GM12878 (cell line): Measurements from ENCODE around the gene DESI1. TPM values are rescaled to one million over a fixed set of nuclear protein-coding genes. Genes with fewer than 3 reads are reported as not detected.

Experiments used
- ATAC-seq: fragments of 200-7000 bp; cut with Tn5 transposase; 3 replicates; pipeline ENCODE4 v1.9.1; 2020; ENCODE audit warnings: mild to moderate bottlenecking, moderate library complexity
- BruUV-seq: library from RNA; stranded (reverse); fragments of 400-500 nt; replicated peaks from 2 replicates; lab custom pipeline; 2021; lab: Mats Ljungman, UMichigan
- CTCF ChIA-PET: fragments of 300-600 bp; sonication (Branson Sonifier 250); formaldehyde crosslinking; extraction: SDS; loops from one replicate; lab custom pipeline; 2021; ENCODE audit warnings: inconsistent platforms; lab: Yijun Ruan, JAX
- POLR2A ChIA-PET: fragments of 350-600 bp; formaldehyde crosslinking; extraction: SDS; loops from one replicate; lab custom pipeline; 2021; ENCODE audit warnings: inconsistent platforms; lab: Charles Lee
- RAD21 ChIA-PET: fragments of 300-600 bp; sonication (Branson Sonifier 250); formaldehyde crosslinking; loops from one replicate; lab custom pipeline; 2023; ENCODE audit warnings: antibody characterized with exemption; ENCODE audit not compliant: unreplicated experiment; lab: Charles Lee
- SMC1A ChIA-PET: fragments of 300-600 bp; sonication (Branson Sonifier 250); formaldehyde crosslinking; loops from one replicate; lab custom pipeline; 2023; ENCODE audit not compliant: unreplicated experiment, uncharacterized antibody; lab: Charles Lee
- DNase-seq: peaks from one replicate; pipeline ENCODE4 v3.0.0-alpha.2; 2011; ENCODE audit warnings: low read depth, low spot score
- FAIRE-seq: peaks from 3 replicates; lab custom pipeline; 2011; peaks lifted over from hg19 to GRCh38; lab: Jason Lieb, UNC
- H2AFZ ChIP-seq: 2 replicates; pipeline ENCODE4 v1.6.0; 2011; ENCODE audit warnings: low read depth, low read length, control low read depth; ENCODE audit not compliant: control insufficient read depth
- H3K27ac ChIP-seq: 2 replicates; pipeline ENCODE4 v1.5.1; 2011; ENCODE audit warnings: control low read depth; ENCODE audit not compliant: control insufficient read depth, insufficient read depth
- H3K27me3 ChIP-seq, 2 experiments: replicated peaks in 1 of 2; 2 replicates each; pipeline versions ENCODE4 v1.6.0 to v1.6.1; 2011; ENCODE audit warnings: low read length in 1 of 2; ENCODE audit not compliant: control insufficient read depth in 2 of 2, insufficient read depth in 2 of 2
- H3K36me3 ChIP-seq, 2 experiments: 2 replicates each; pipeline ENCODE4 v1.5.1; 2011; ENCODE audit warnings: low read length in 1 of 2; ENCODE audit not compliant: control insufficient read depth in 2 of 2, insufficient read depth in 2 of 2
- H3K4me1 ChIP-seq: 2 replicates; pipeline ENCODE4 v1.6.1; 2011; ENCODE audit warnings: mild to moderate bottlenecking, low read length, moderate library complexity, mixed read lengths; ENCODE audit not compliant: control insufficient read depth, insufficient read depth
- H3K4me2 ChIP-seq: 2 replicates; pipeline ENCODE4 v1.6.0; 2011; ENCODE audit warnings: control low read depth; ENCODE audit not compliant: control insufficient read depth, insufficient read depth
- H3K4me3 ChIP-seq: fragments of 200-600 bp; sonication (generic); 2 replicates; pipeline ENCODE4 v1.5.1; 2016
- H3K79me2 ChIP-seq: 2 replicates; pipeline ENCODE4 v1.6.0; 2011; ENCODE audit warnings: low read length; ENCODE audit not compliant: control insufficient read depth, insufficient read depth
- H3K9ac ChIP-seq: 2 replicates; pipeline ENCODE4 v1.8.0; 2011; ENCODE audit warnings: low read length, control low read depth, mixed read lengths; ENCODE audit not compliant: control insufficient read depth, insufficient read depth
- H3K9me3 ChIP-seq: replicated peaks from 3 replicates; pipeline ENCODE4 v1.5.1; 2011; ENCODE audit warnings: mild to moderate bottlenecking, low read length; ENCODE audit not compliant: control insufficient read depth, insufficient read depth
- H4K20me1 ChIP-seq: 2 replicates; pipeline ENCODE4 v1.6.0; 2011; ENCODE audit not compliant: control insufficient read depth, insufficient read depth
- CTCF ChIP-seq, 3 experiments: IDR thresholded peaks in 2 of 3; conservative IDR thresholded peaks in 1 of 3; 2 replicates each; pipeline ENCODE4 v1.5.1; 2011; ENCODE audit warnings: low read depth in 3 of 3, low read length in 3 of 3, mild to moderate bottlenecking in 3 of 3, control low read depth in 2 of 3, moderate library complexity in 2 of 3, inconsistent platforms in 1 of 3, mixed read lengths in 1 of 3; ENCODE audit not compliant: control insufficient read depth in 2 of 3, insufficient read depth in 1 of 3; ENCODE audit errors: extremely low read depth in 1 of 3
- E4F1 ChIP-seq: fragments of 450-650 bp; IDR thresholded peaks from 2 replicates; pipeline ENCODE4 v1.6.1; 2018; ENCODE audit warnings: borderline replicate concordance, mild to moderate bottlenecking; ENCODE audit not compliant: partially characterized antibody
- MYC ChIP-seq: IDR thresholded peaks from 2 replicates; pipeline ENCODE4 v1.6.1; 2011; ENCODE audit warnings: mild to moderate bottlenecking, low read length, moderate library complexity, inconsistent platforms; ENCODE audit not compliant: insufficient read depth, insufficient replicate concordance, insufficient read length, severe bottlenecking
- PAX5 ChIP-seq: IDR thresholded peaks from 2 replicates; pipeline ENCODE4 v1.6.1; 2011; ENCODE audit warnings: low read depth, low read length, borderline replicate concordance
- POU2F2 ChIP-seq: IDR thresholded peaks from 3 replicates; pipeline ENCODE4 v1.6.1; 2011; ENCODE audit warnings: low read depth, mild to moderate bottlenecking, low read length, borderline replicate concordance
- RBBP5 ChIP-seq: fragments of 200-600 bp; sonication (generic); conservative IDR thresholded peaks from 2 replicates; pipeline ENCODE4 v1.6.1; 2016
- RFX5 ChIP-seq: IDR thresholded peaks from 2 replicates; pipeline ENCODE4 v1.6.1; 2011; ENCODE audit warnings: low read depth, low read length, improper control_type of control experiment
- SUPT20H ChIP-seq: IDR thresholded peaks from 2 replicates; pipeline ENCODE4 v1.6.1; 2011; ENCODE audit warnings: low read depth, mild to moderate bottlenecking, low read length, moderate library complexity, borderline replicate concordance; ENCODE audit not compliant: control insufficient read depth
- ZNF622 ChIP-seq: fragments of 450-650 bp; IDR thresholded peaks from 2 replicates; pipeline ENCODE4 v1.6.1; 2017; ENCODE audit warnings: mild to moderate bottlenecking, inconsistent platforms
- WGBS: methylation state at CpG from one replicate; pipeline ENCODE4 v1.1.6; 2016; ENCODE audit warnings: low lambda C conversion rate; ENCODE audit not compliant: insufficient replicate concordance, insufficient coverage; ENCODE audit errors: missing lambda C conversion rate; 5-methylcytosine and 5-hydroxymethylcytosine counted together
- in situ Hi-C: fragments of 300-500 bp; cut with MboI; formaldehyde crosslinking; loops from 9 replicates; pipeline ENCODE4 v1.14.3; 2018; ENCODE audit warnings: mixed read lengths
- intact Hi-C: fragments of 100-400 bp; cut with micrococcal nuclease; formaldehyde crosslinking; loops from one replicate; pipeline ENCODE4 v1.14.2; 2022; ENCODE audit not compliant: unreplicated experiment
- polyA plus RNA-seq, 11 experiments: library from polyadenylated mRNA; depleted of rRNA in 4 of 11; unstranded in 6 of 11; stranded (reverse) in 5 of 11; fragments of >200 nt; fragmentation: Nextera tagmentation in 4 of 11; fragmentation: Illumina TruSeq in 1 of 11; extraction: Ambion mirVana in 4 of 11; extraction: Trizol in 1 of 11; gene quantifications; 1 replicate in 1 of 11; 2 replicates in 10 of 11; pipeline versions ENCODE4 v1.2.1 to v1.2.3, GENCODE V29; 2011 to 2016; ENCODE audit warnings: inconsistent platforms in 2 of 11, missing spikeins in 2 of 11, low read depth in 1 of 11
- total RNA-seq, 4 experiments: library from RNA; depleted of rRNA in 3 of 4; stranded (reverse); fragments of >200 nt in 3 of 4; fragmentation: Illumina TruSeq in 1 of 4; extraction: Trizol in 1 of 4; gene quantifications; 2 replicates each; pipeline versions ENCODE4 v1.2.1 to v1.2.3, GENCODE V29; 2013 to 2021
- TF ChIP-seq, protein P1 (sequence below): fragments of 150-350 bp; IDR thresholded peaks from 2 replicates; pipeline ENCODE4 v1.6.1; 2016; ENCODE audit warnings: low read depth, low read length
- TF ChIP-seq, protein P2 (sequence below): IDR thresholded peaks from 2 replicates; pipeline ENCODE4 v1.6.1; 2011; ENCODE audit warnings: borderline replicate concordance, low read depth, mild to moderate bottlenecking, moderate library complexity, mixed read lengths, low read length; ENCODE audit not compliant: insufficient read depth; ENCODE audit errors: extremely low read length

DESI1 gene
- total and polyA plus RNA-seq, 10 of the 15 experiments (the other 5 are each of a cell fraction or from before 2014, with no cell fraction given): 8.0 to 76.8 (median 40.6) TPM

DNA sequence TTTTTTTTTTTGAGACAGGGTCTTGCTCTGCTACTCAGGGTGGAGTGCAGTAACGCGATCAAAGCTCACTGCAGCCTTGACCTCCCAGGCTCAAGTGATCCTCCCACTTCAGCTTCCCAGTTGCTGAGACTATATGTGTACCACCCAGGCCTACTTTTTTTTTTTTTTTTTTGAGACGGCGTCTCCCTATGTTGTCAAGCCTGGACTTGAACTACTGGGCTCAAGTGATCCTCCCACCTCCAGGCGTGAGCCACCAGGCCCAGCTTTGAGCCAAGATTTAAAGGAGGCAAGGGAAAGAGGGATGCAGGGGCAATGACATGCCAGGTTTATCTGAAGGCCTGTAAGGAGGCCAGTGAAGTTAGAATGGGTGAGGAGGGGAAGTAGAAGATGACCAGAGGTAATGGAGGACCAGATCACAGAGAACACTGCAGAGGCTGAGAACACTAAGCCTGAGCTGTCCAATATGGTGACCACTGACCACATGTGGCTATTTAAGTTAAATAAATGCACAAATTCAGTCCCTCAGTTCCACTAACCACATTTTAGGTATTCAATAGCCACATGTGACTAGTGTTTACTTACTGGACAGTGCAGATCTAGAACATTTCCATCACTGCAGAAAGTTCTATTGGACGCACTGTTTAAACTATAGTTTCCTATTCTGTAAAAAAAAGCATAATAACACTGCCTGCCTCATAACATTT lies 8.1 kb downstream of the DESI1 start (continued):
- TF ChIP-seq, protein P1, sequence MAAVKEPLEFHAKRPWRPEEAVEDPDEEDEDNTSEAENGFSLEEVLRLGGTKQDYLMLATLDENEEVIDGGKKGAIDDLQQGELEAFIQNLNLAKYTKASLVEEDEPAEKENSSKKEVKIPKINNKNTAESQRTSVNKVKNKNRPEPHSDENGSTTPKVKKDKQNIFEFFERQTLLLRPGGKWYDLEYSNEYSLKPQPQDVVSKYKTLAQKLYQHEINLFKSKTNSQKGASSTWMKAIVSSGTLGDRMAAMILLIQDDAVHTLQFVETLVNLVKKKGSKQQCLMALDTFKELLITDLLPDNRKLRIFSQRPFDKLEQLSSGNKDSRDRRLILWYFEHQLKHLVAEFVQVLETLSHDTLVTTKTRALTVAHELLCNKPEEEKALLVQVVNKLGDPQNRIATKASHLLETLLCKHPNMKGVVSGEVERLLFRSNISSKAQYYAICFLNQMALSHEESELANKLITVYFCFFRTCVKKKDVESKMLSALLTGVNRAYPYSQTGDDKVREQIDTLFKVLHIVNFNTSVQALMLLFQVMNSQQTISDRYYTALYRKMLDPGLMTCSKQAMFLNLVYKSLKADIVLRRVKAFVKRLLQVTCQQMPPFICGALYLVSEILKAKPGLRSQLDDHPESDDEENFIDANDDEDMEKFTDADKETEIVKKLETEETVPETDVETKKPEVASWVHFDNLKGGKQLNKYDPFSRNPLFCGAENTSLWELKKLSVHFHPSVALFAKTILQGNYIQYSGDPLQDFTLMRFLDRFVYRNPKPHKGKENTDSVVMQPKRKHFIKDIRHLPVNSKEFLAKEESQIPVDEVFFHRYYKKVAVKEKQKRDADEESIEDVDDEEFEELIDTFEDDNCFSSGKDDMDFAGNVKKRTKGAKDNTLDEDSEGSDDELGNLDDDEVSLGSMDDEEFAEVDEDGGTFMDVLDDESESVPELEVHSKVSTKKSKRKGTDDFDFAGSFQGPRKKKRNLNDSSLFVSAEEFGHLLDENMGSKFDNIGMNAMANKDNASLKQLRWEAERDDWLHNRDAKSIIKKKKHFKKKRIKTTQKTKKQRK: no peak
- TF ChIP-seq, all 136 proteins: peak for 0

DNA sequence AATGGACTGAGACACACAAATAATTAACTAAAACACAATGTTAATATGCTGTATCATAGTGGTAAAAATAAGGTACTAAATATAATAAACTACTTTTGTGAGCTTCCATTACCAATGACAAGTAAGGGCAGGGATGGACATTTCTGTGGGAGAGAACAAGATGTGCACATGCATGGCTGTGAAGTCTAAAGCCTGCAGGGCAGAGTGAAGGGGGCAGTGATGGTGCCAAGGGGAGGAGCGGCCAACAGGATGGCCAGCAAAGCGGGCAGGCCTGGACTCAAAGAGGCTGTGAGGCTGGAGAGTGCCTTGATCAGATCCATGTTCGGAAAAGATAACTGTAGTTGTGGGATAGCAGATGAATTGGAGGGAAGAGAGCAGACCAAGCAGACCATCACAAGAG lies 12.5 kb downstream of the DESI1 start:
- Histone ChIP-seq H3K4me2 (no peak overlapping the region), H3K79me2 (no peaks in the 10 kb centered on the region; the same call in 1 of the 2 replicates), H3K36me3 (peaks cover 0 to 22% of the 10 kb centered on the region in 2 experiments; a peak in 2 of 4 replicates), H3K9ac (no peak overlapping the region), H3K27ac (no peak overlapping the region), H3K27me3 (no peaks in the 10 kb centered on the region), H3K9me3 (no peaks in the 10 kb centered on the region), H3K4me3 (no peak overlapping the region), H4K20me1 (peaks cover 14% of the 10 kb centered on the region), H3K4me1 (peaks cover 16% of the 10 kb centered on the region), H2AFZ (no peak overlapping the region)
- in situ Hi-C loops (no loop called here), intact Hi-C loops (no loop called here)
- FAIRE-seq (no peak), DNase-seq (no peak), ATAC-seq (no peak)
- BruUV-seq: no TSS peak
- ChIA-PET RAD21 (no interaction called here), POLR2A (interaction anchor here (1.0 kb wide), 1 partner anchor 9 kb away, joined by 3 read pairs; no protein-coding TSS in a partner anchor), SMC1A (interaction anchor here (1.0 kb wide), 1 partner anchor 10 kb away, joined by 5 read pairs; no protein-coding TSS in a partner anchor), CTCF (no interaction called here)
- WGBS: 78% methylated on average over 3 of the region's 3 CpGs
- TF ChIP-seq E4F1 (no peak), PAX5 (no peak), MYC (no peak), CTCF (IDR thresholded peaks at IDR 0.05 in 2 of 3, conservative IDR thresholded peaks at IDR 0.05 in 1 of 3; ENCODE audit: control insufficient read depth in 2 of 3, extremely low read depth in 1 of 3, insufficient read depth in 1 of 3, low read depth in 3 of 3, low read length in 3 of 3) (no peak), RBBP5 (no peak), SUPT20H (no peak), ZNF622 (no peak), POU2F2 (no peak), RFX5 (no peak)
- TF ChIP-seq, protein P2, sequence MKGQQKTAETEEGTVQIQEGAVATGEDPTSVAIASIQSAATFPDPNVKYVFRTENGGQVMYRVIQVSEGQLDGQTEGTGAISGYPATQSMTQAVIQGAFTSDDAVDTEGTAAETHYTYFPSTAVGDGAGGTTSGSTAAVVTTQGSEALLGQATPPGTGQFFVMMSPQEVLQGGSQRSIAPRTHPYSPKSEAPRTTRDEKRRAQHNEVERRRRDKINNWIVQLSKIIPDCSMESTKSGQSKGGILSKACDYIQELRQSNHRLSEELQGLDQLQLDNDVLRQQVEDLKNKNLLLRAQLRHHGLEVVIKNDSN: no peak
